HEK293T (cell line): ENCODE measurements around the gene MRPL4.
A peak's percentile ranks its signal among the peaks of the same experiment; 100 is the strongest.

Experiments
- CTCF ChIA-PET: fragments of 350-600 bp; formaldehyde crosslinking; extraction: SDS; loops from one replicate; lab custom pipeline; 2021; ENCODE audit warnings: antibody characterized with exemption, inconsistent platforms; lab: Yijun Ruan, JAX
- POLR2A ChIA-PET: fragments of 350-600 bp; formaldehyde crosslinking; extraction: SDS; loops from one replicate; lab custom pipeline; 2020; ENCODE audit warnings: antibody characterized with exemption, inconsistent platforms; lab: Yijun Ruan, JAX
- DNase-seq: peaks from one replicate; pipeline ENCODE4 v3.0.0; 2012; ENCODE audit warnings: mixed read lengths; ENCODE audit errors: extremely low spot score
- ARNT ChIP-seq: fragments of 450-650 bp; IDR thresholded peaks from 2 replicates; pipeline ENCODE4 v1.6.1; 2017; ENCODE audit warnings: mild to moderate bottlenecking
- BHLHE40 ChIP-seq: fragments of 450-650 bp; IDR thresholded peaks from 2 replicates; pipeline ENCODE4 v1.6.1; 2016; ENCODE audit warnings: mild to moderate bottlenecking, moderate library complexity, borderline replicate concordance
- CTBP1 ChIP-seq: fragments of 450-650 bp; IDR thresholded peaks from 2 replicates; pipeline ENCODE4 v1.6.1; 2016; ENCODE audit warnings: borderline replicate concordance
- ELF4 ChIP-seq: fragments of 450-650 bp; IDR thresholded peaks from 2 replicates; pipeline ENCODE4 v1.6.1; 2017; ENCODE audit warnings: antibody characterized with exemption
- FOXA1 ChIP-seq: fragments of 450-650 bp; IDR thresholded peaks from 2 replicates; pipeline ENCODE4 v1.6.1; 2016; ENCODE audit warnings: mild to moderate bottlenecking
- FOXK2 ChIP-seq: fragments of 450-650 bp; IDR thresholded peaks from 2 replicates; pipeline ENCODE4 v1.6.1; 2016; ENCODE audit warnings: mild to moderate bottlenecking
- FOXM1 ChIP-seq: fragments of 450-650 bp; IDR thresholded peaks from 2 replicates; pipeline ENCODE4 v1.6.1; 2017; ENCODE audit warnings: mild to moderate bottlenecking, borderline replicate concordance
- HDGF ChIP-seq: fragments of 450-650 bp; IDR thresholded peaks from 2 replicates; pipeline ENCODE4 v1.6.1; 2017; ENCODE audit warnings: antibody characterized with exemption, borderline replicate concordance
- L3MBTL2 ChIP-seq: fragments of 450-650 bp; conservative IDR thresholded peaks from 2 replicates; pipeline ENCODE4 v1.6.1; 2016; ENCODE audit warnings: mild to moderate bottlenecking
- LEF1 ChIP-seq: fragments of 450-650 bp; IDR thresholded peaks from 2 replicates; pipeline ENCODE4 v1.6.1; 2017; ENCODE audit warnings: mild to moderate bottlenecking, borderline replicate concordance
- NFRKB ChIP-seq: fragments of 450-650 bp; IDR thresholded peaks from 2 replicates; pipeline ENCODE4 v1.6.1; 2016; ENCODE audit warnings: mild to moderate bottlenecking, moderate library complexity
- SP1 ChIP-seq: fragments of 450-650 bp; IDR thresholded peaks from 2 replicates; pipeline ENCODE4 v1.6.1; 2017
- SUZ12 ChIP-seq: fragments of 450-650 bp; IDR thresholded peaks from 2 replicates; pipeline ENCODE4 v1.6.1; 2016; ENCODE audit warnings: mild to moderate bottlenecking
- TARDBP ChIP-seq: fragments of 450-650 bp; IDR thresholded peaks from 2 replicates; pipeline ENCODE4 v1.6.1; 2016
- ZNF384 ChIP-seq: fragments of 450-650 bp; IDR thresholded peaks from 2 replicates; pipeline ENCODE4 v1.6.1; 2016
- TF ChIP-seq, protein P1 (sequence below): fragments of 450-650 bp; IDR thresholded peaks from 2 replicates; pipeline ENCODE4 v1.6.1; 2016

MRPL4 gene

DNA sequence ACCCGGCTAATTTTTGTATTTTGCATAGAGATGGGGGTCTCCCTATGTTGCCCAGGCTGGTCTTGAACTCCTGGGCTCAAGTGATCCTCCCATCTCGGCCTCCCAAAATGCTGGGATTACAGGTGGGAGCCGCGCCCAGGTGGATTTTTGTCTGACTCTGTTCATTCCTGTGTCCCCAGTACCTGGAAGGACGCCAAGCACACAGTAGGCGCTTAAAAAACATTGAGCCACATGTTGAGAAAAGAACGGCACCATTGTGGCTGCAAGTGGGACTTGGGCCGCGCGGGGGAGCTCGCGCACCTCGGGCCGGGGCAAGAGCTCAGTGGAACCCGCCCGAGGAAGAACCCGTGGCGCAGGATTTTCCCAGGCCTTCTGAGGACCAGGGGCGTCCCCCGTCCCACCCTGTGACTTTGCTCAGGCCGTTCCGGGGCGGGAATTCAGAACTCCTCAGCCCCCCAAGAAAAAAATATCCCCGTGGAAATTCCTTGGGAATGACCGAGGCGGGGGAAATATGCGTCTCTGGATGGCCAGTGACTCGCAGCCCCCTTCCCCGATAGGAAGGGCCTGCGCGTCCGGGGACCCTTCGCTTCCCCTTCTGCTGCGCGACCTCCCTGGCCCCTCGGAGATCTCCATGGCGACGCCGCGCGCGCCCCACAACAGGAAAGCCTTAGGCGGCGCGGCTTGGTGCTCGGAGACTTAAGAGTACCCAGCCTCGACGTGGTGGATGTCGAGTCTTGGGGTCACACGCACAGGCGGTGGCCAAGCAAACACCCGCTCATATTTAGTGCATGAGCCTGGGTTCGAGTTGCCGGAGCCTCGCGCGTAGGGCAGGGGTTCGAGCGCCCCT is 17.5 kb downstream of the MRPL4 start:
- no peak for TF ChIP-seq BHLHE40
- TF ChIP-seq, protein P1, sequence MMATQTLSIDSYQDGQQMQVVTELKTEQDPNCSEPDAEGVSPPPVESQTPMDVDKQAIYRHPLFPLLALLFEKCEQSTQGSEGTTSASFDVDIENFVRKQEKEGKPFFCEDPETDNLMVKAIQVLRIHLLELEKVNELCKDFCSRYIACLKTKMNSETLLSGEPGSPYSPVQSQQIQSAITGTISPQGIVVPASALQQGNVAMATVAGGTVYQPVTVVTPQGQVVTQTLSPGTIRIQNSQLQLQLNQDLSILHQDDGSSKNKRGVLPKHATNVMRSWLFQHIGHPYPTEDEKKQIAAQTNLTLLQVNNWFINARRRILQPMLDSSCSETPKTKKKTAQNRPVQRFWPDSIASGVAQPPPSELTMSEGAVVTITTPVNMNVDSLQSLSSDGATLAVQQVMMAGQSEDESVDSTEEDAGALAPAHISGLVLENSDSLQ = no peak
- TF ChIP-seq L3MBTL2 = no peak
- no peak for TF ChIP-seq HDGF
- no peak for TF ChIP-seq ARNT
- no peak for TF ChIP-seq ELF4
- no peak for TF ChIP-seq ZNF384
- TF ChIP-seq FOXM1 = no peak
- no peak for TF ChIP-seq NFRKB
- TF ChIP-seq FOXK2 = no peak
- no peak for TF ChIP-seq LEF1
- no peak for TF ChIP-seq FOXA1
- TF ChIP-seq TARDBP = no peak
- TF ChIP-seq SP1 = no peak
- no peak for TF ChIP-seq SUZ12
- TF ChIP-seq CTBP1 = no peak
- POLR2A ChIA-PET = interaction anchor here (0.6 to 3.5 kb wide), 6 partner anchors 17 to 123 kb away, joined by 3 to 23 read pairs (median 4); partner anchors contain the start of genes ICAM4 and TYK2
- CTCF ChIA-PET = interaction anchor here (0.6 to 3.5 kb wide), 11 partner anchors 9 to 121 kb away, joined by 3 to 45 read pairs (median 5); partner anchors contain the start of gene ICAM5
- peak; percentile 86 for DNase-seq

DNA sequence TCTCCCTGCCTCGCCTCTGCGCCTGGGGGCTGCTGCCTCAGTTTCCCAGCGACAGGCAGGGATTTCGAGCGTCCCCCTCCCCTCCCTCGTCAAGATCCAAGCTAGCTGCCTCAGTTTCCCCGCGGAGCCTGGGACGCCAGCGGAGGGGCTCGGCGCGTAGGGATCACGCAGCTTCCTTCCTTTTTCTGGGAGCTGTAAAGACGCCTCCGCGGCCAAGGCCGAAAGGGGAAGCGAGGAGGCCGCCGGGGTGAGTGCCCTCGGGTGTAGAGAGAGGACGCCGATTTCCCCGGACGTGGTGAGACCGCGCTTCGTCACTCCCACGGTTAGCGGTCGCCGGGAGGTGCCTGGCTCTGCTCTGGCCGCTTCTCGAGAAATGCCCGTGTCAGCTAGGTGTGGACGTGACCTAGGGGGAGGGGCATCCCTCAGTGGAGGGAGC is 18.2 kb downstream of the MRPL4 start:
- TF ChIP-seq FOXM1 (no peak), BHLHE40 (no peak), NFRKB (no peak), TARDBP (no peak), SP1 (no peak), HDGF (no peak), ARNT (no peak), FOXA1 (no peak), ZNF384 (no peak), L3MBTL2 (no peak), FOXK2 (no peak), ELF4 (no peak), CTBP1 (no peak), SUZ12 (no peak)
- TF ChIP-seq, protein P1 = no peak
- CTCF ChIA-PET = interaction anchor here (0.6 to 3.5 kb wide), 4 partner anchors 9 to 120 kb away, joined by 3 to 45 read pairs (median 8); no protein-coding TSS in a partner anchor
- DNase-seq = no peak
- POLR2A ChIA-PET = interaction anchor here (0.7 to 3.5 kb wide), 3 partner anchors 19 to 119 kb away, joined by 6 to 23 read pairs (median 10); partner anchors contain the start of genes ICAM5 and TYK2

DNA sequence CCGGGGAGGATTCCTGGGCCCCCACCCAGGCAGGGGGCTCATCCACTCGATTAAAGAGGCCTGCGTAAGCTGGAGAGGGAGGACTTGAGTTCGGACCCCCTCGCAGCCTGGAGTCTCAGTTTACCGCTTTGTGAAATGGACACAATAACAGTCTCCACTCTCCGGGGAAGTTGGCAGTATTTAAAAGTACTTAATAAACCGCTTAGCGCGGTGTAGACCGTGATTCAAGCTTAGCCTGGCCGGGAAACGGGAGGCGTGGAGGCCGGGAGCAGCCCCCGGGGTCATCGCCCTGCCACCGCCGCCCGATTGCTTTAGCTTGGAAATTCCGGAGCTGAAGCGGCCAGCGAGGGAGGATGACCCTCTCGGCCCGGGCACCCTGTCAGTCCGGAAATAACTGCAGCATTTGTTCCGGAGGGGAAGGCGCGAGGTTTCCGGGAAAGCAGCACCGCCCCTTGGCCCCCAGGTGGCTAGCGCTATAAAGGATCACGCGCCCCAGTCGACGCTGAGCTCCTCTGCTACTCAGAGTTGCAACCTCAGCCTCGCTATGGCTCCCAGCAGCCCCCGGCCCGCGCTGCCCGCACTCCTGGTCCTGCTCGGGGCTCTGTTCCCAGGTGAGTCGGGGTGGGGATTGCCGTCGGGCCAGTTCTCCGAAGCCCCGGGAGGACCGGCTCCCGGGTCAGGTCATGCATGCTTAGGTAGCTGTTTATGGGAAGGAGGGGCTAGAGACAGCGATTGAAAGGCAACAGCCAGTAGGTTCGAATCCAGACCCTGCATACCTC is 18.8 kb downstream of the MRPL4 start, which contains the start of gene ICAM1:
Gene ICAM1 (plus strand): TSS at position 505 of the 779 bp plus-strand sequence. CDS start 40 bp downstream, at position 545.
- no peak for DNase-seq
- TF ChIP-seq, protein P1 = no peak
- CTCF ChIA-PET = interaction anchor here (0.6 to 3.5 kb wide), 3 partner anchors 18 to 121 kb away, joined by 3 to 45 read pairs (median 3); no protein-coding TSS in a partner anchor
- POLR2A ChIA-PET = interaction anchor here (0.5 to 3.5 kb wide), 4 partner anchors 19 to 118 kb away, joined by 3 to 23 read pairs (median 8); partner anchors contain the start of genes ICAM5 and TYK2

DNA sequence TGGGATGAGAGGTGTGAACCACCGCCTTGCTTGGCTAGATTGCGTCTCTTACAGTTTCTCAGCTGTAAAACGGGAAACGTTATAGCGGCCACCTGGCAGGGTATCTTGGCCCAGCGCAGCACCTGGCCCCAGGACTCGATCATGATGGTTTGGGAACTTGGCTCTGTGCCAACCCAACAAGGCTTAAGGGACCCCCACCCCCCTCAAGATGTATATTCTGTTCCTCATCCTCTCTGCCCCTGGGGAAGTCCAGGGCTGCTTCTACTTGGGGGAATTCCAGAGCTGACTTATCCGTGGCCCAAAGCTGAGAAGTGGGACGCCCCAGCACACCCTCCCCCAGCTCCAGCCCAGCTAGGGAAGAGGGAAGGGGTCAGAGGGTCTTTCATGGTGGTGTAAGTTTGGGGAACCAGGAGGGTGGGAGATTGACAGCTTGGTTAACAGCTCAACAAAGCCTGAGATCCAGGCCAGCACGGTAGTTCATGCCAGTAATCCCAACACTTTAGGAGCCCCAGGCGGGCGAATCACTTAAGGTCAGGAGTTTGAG is 19.6 kb downstream of the MRPL4 start:
- ChIA-PET CTCF (interaction anchor here (0.7 to 3.5 kb wide), 3 partner anchors 13 to 120 kb away, joined by 3 to 45 read pairs (median 3); no protein-coding TSS in a partner anchor), POLR2A (interaction anchor here (0.5 to 3.5 kb wide), 3 partner anchors 18 to 109 kb away, joined by 3 to 23 read pairs (median 4); partner anchors contain the start of genes ICAM5 and TYK2)
- TF ChIP-seq LEF1 = no peak
- no peak for DNase-seq

DNA sequence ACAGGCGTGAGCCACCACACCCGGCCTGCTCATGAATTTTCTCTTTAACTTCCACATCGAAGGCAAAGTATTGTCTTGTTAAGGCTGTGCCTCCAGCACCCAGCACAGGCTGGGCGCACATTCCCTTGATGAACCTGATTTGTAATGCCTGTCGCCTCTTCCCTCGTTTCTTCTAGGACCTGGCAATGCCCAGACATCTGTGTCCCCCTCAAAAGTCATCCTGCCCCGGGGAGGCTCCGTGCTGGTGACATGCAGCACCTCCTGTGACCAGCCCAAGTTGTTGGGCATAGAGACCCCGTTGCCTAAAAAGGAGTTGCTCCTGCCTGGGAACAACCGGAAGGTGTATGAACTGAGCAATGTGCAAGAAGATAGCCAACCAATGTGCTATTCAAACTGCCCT is 22.6 kb downstream of the MRPL4 start:
- ChIA-PET POLR2A (interaction anchor here (1.2 kb wide), 1 partner anchor 12 kb away, joined by 5 read pairs; no protein-coding TSS in a partner anchor), CTCF (no interaction called here)
- DNase-seq = no peak
- TF ChIP-seq ARNT (no peak), HDGF (no peak), SP1 (no peak), FOXA1 (no peak), ELF4 (no peak), FOXM1 (no peak), FOXK2 (no peak), CTBP1 (no peak), SUZ12 (no peak), TARDBP (no peak), L3MBTL2 (no peak), LEF1 (no peak), BHLHE40 (no peak), NFRKB (no peak), ZNF384 (no peak)
- TF ChIP-seq, protein P1 = no peak
